Measurements from ENCODE around the gene APOC4. TPM values are rescaled to one million over a fixed set of nuclear protein-coding genes. Genes with fewer than 3 reads are reported as not detected.

APOC4 gene
- total RNA-seq, 1 donor from 2014 or later = not detected

GRCh38 chr19:44931541-44931940 is 10.5 kb upstream of the APOC4 start:
- H3K36me3 Mint-ChIP-seq (ENCODE audit: low read depth, unreplicated experiment) = no peaks in the 10 kb centered on the region

GRCh38 chr19:44939668-44940067 is 2.4 kb upstream of the APOC4 start:
- Mint-ChIP-seq H3K36me3 (ENCODE audit: low read depth, unreplicated experiment) (no peaks in the 10 kb centered on the region), H3K4me1 (ENCODE audit: unreplicated experiment) (no peaks in the 10 kb centered on the region), H3K9me3 (ENCODE audit: unreplicated experiment) (no peaks in the 10 kb centered on the region), H3K4me3 (ENCODE audit: unreplicated experiment) (no peak overlapping the region), H3K27ac (ENCODE audit: unreplicated experiment) (no peak overlapping the region), H3K27me3 (ENCODE audit: unreplicated experiment) (peaks cover 2% of the 10 kb centered on the region)
- DNase-seq (ENCODE audit: low spot score) = no peak
- TF ChIP-seq CTCF (IDR thresholded peaks at IDR 0.05; ENCODE audit: unreplicated experiment) = no peak

More at GRCh38 chr19:44931541-44931940, 10.5 kb upstream of the APOC4 start:
- no peaks in the 10 kb centered on the region for H3K9me3 Mint-ChIP-seq (ENCODE audit: unreplicated experiment)
- H3K27ac Mint-ChIP-seq (ENCODE audit: unreplicated experiment) = no peak overlapping the region
- no peak for DNase-seq (ENCODE audit: low spot score)
- no peak for TF ChIP-seq CTCF (IDR thresholded peaks at IDR 0.05; ENCODE audit: unreplicated experiment)
- no peak overlapping the region for H3K4me3 Mint-ChIP-seq (ENCODE audit: unreplicated experiment)
- peaks cover 4% of the 10 kb centered on the region for H3K4me1 Mint-ChIP-seq (ENCODE audit: unreplicated experiment)
- peaks cover 6% of the 10 kb centered on the region for H3K27me3 Mint-ChIP-seq (ENCODE audit: unreplicated experiment)

GRCh38 chr19:44943801-44944249 is 1.8 kb downstream of the APOC4 start:
- Mint-ChIP-seq H3K4me3 (ENCODE audit: unreplicated experiment) (no peak overlapping the region), H3K4me1 (ENCODE audit: unreplicated experiment) (no peaks in the 10 kb centered on the region), H3K27ac (ENCODE audit: unreplicated experiment) (no peak overlapping the region), H3K9me3 (ENCODE audit: unreplicated experiment) (no peaks in the 10 kb centered on the region), H3K36me3 (ENCODE audit: low read depth, unreplicated experiment) (no peaks in the 10 kb centered on the region), H3K27me3 (ENCODE audit: unreplicated experiment) (peaks cover 2% of the 10 kb centered on the region)
- no peak for DNase-seq (ENCODE audit: low spot score)
- no peak for TF ChIP-seq CTCF (IDR thresholded peaks at IDR 0.05; ENCODE audit: unreplicated experiment)

GRCh38 chr19:44947041-44947581 is 5.1 kb downstream of the APOC4 start:
- no peak overlapping the region for H3K4me3 Mint-ChIP-seq (ENCODE audit: unreplicated experiment)
- TF ChIP-seq CTCF (IDR thresholded peaks at IDR 0.05; ENCODE audit: unreplicated experiment) = no peak
- no peak overlapping the region for H3K27ac Mint-ChIP-seq (ENCODE audit: unreplicated experiment)
- H3K9me3 Mint-ChIP-seq (ENCODE audit: unreplicated experiment) = no peaks in the 10 kb centered on the region
- no peaks in the 10 kb centered on the region for H3K36me3 Mint-ChIP-seq (ENCODE audit: low read depth, unreplicated experiment)
- DNase-seq (ENCODE audit: low spot score) = no peak
- H3K4me1 Mint-ChIP-seq (ENCODE audit: unreplicated experiment) = no peaks in the 10 kb centered on the region
- H3K27me3 Mint-ChIP-seq (ENCODE audit: unreplicated experiment) = peaks cover 3% of the 10 kb centered on the region

- Mint-ChIP-seq H3K27ac (ENCODE audit: unreplicated experiment) (no peak overlapping the region), H3K9me3 (ENCODE audit: unreplicated experiment) (no peaks in the 10 kb centered on the region), H3K4me3 (ENCODE audit: unreplicated experiment) (no peak overlapping the region), H3K27me3 (ENCODE audit: unreplicated experiment) (peaks cover 2% of the 10 kb centered on the region), H3K36me3 (ENCODE audit: low read depth, unreplicated experiment) (no peaks in the 10 kb centered on the region), H3K4me1 (ENCODE audit: unreplicated experiment) (no peaks in the 10 kb centered on the region)
- no peak for DNase-seq (ENCODE audit: low spot score)
- no peak for TF ChIP-seq CTCF (IDR thresholded peaks at IDR 0.05; ENCODE audit: unreplicated experiment)
These were observed 6.2 kb downstream of the APOC4 start for GRCh38 chr19:44948237-44948636.
